K562 (cell line): Measurements from ENCODE around the gene CRYBG2. TPM values are rescaled to one million over a fixed set of nuclear protein-coding genes. Genes with fewer than 3 reads are reported as not detected.

ENCODE experiments used
- BHLHE40 ChIP-seq: IDR thresholded peaks from 2 replicates; pipeline ENCODE4 v1.6.1; 2011; ENCODE audit warnings: low read length, improper control_type of control experiment
- ELF4 ChIP-seq: fragments of 450-650 bp; formaldehyde crosslinking; IDR thresholded peaks from 2 replicates; pipeline ENCODE4 v1.4.0; 2022; ENCODE audit warnings: missing genetic modification characterization
- ESRRA ChIP-seq: fragments of 450-650 bp; IDR thresholded peaks from 2 replicates; pipeline ENCODE4 v1.6.1; 2014; ENCODE audit warnings: low read depth, mild to moderate bottlenecking, moderate library complexity, borderline replicate concordance
- HIVEP1 ChIP-seq: fragments of 250-450 bp; sonication (Bioruptor Pico); IDR thresholded peaks from 2 replicates; pipeline ENCODE4 v1.4.0; 2020; ENCODE audit warnings: mild to moderate bottlenecking
- JUND ChIP-seq, 2 experiments: IDR thresholded peaks; 2 replicates in 1 of 2; 3 replicates in 1 of 2; pipeline ENCODE4 v1.6.1; 2011; ENCODE audit warnings: borderline replicate concordance in 2 of 2, low read depth in 2 of 2, low read length in 2 of 2, improper control_type of control experiment in 1 of 2, missing biosample characterization in 1 of 2, missing genetic modification characterization in 1 of 2, missing genetic modification reagents in 1 of 2
- MYBL2 ChIP-seq, 2 experiments: fragments of 450-650 bp in 1 of 2; sonication (generic) in 1 of 2; formaldehyde crosslinking in 1 of 2; IDR thresholded peaks; 2 replicates each; pipeline versions ENCODE4 v1.6.1 to v1.8.1; 2017 to 2022; ENCODE audit warnings: borderline replicate concordance in 1 of 2, inconsistent platforms in 1 of 2, low read depth in 1 of 2, mild to moderate bottlenecking in 1 of 2, missing genetic modification reagents in 1 of 2, moderate library complexity in 1 of 2
- POLR2A ChIP-seq: fragments of 450-650 bp; conservative IDR thresholded peaks from 2 replicates; pipeline ENCODE4 v1.6.1; 2016
- RAD21 ChIP-seq, 2 experiments: fragments of 250-450 bp in 1 of 2; fragments of 450-650 bp in 1 of 2; sonication (Bioruptor Pico) in 1 of 2; formaldehyde crosslinking in 1 of 2; IDR thresholded peaks in 1 of 2; conservative IDR thresholded peaks in 1 of 2; 2 replicates each; pipeline versions ENCODE4 v1.4.0 to v1.8.0; 2020 to 2022; ENCODE audit warnings: mild to moderate bottlenecking in 2 of 2, moderate library complexity in 1 of 2
- RCOR1 ChIP-seq, 2 experiments: IDR thresholded peaks; 2 replicates each; pipeline ENCODE4 v1.6.1; 2012; ENCODE audit warnings: low read depth in 2 of 2, low read length in 2 of 2, borderline replicate concordance in 1 of 2, improper control_type of control experiment in 1 of 2
- ZC3H4 ChIP-seq: sonication (generic); formaldehyde crosslinking; IDR thresholded peaks from 2 replicates; pipeline ENCODE4 v1.9.0; 2021; ENCODE audit warnings: missing genetic modification reagents, borderline replicate concordance
- ZFX ChIP-seq: sonication (generic); formaldehyde crosslinking; IDR thresholded peaks from 2 replicates; pipeline ENCODE4 v1.8.0; 2022; ENCODE audit warnings: mild to moderate bottlenecking, missing genetic modification reagents, moderate library complexity
- ZNF263 ChIP-seq: sonication (generic); formaldehyde crosslinking; IDR thresholded peaks from 2 replicates; pipeline ENCODE4 v1.8.0; 2022; ENCODE audit warnings: mild to moderate bottlenecking, missing genetic modification reagents, borderline replicate concordance
- ZNF77 ChIP-seq: fragments of 250-450 bp; sonication (Bioruptor Pico); IDR thresholded peaks from 2 replicates; pipeline ENCODE4 v1.5.0; 2020
- ZNF780A ChIP-seq: fragments of 250-450 bp; sonication (Bioruptor Pico); IDR thresholded peaks from 2 replicates; pipeline ENCODE4 v1.5.0; 2021; ENCODE audit warnings: mild to moderate bottlenecking
- polyA plus RNA-seq, 8 experiments: library from polyadenylated mRNA; depleted of rRNA in 4 of 8; stranded (reverse) in 5 of 8; unstranded in 3 of 8; fragments of >200 nt; fragmentation: Nextera tagmentation in 2 of 8; fragmentation: Illumina TruSeq in 1 of 8; extraction: Ambion mirVana in 2 of 8; extraction: Trizol in 1 of 8; gene quantifications; 2 replicates each; pipeline versions ENCODE4 v1.2.1 to v1.2.3, GENCODE V29; 2011 to 2014; ENCODE audit warnings: inconsistent platforms in 1 of 8, missing spikeins in 1 of 8
- total RNA-seq, 7 experiments: library from RNA; depleted of rRNA in 6 of 7; stranded (reverse); fragments of >200 nt in 6 of 7; fragmentation: Illumina TruSeq in 2 of 7; extraction: Trizol in 2 of 7; gene quantifications; 2 replicates each; pipeline versions ENCODE4 v1.2.1 to v1.2.3, GENCODE V29; 2011 to 2021; ENCODE audit warnings: low replicate concordance in 1 of 7
- TF ChIP-seq, protein P1 (sequence below), 2 experiments: IDR thresholded peaks; 2 replicates each; pipeline ENCODE4 v1.6.1; 2012; ENCODE audit warnings: improper control_type of control experiment in 2 of 2, low read depth in 2 of 2, low read length in 2 of 2, borderline replicate concordance in 1 of 2
- TF ChIP-seq, protein P2 (sequence below): fragments of 250-450 bp; sonication (Bioruptor Pico); IDR thresholded peaks from 2 replicates; pipeline ENCODE4 v1.4.0; 2020
- TF ChIP-seq, protein P3 (sequence below), 2 experiments: fragments of 200-800 bp in 1 of 2; sonication (Bioruptor generic) in 1 of 2; sonication (generic) in 1 of 2; formaldehyde crosslinking in 1 of 2; IDR thresholded peaks in 1 of 2; conservative IDR thresholded peaks in 1 of 2; 2 replicates each; pipeline versions ENCODE4 v1.5.0 to v1.6.1; 2016 to 2020; ENCODE audit warnings: missing compliant biosample characterization in 1 of 2, missing genetic modification characterization in 1 of 2, missing genetic modification reagents in 1 of 2
- TF ChIP-seq, protein P4 (sequence below), 3 experiments: fragments of 200-800 bp in 1 of 3; sonication (Bioruptor generic) in 1 of 3; sonication (generic) in 1 of 3; formaldehyde crosslinking in 1 of 3; IDR thresholded peaks; 2 replicates each; pipeline versions ENCODE4 v1.6.1 to v1.8.0; 2016 to 2022; ENCODE audit warnings: mild to moderate bottlenecking in 2 of 3, missing compliant biosample characterization in 2 of 3, missing genetic modification characterization in 2 of 3, missing genetic modification reagents in 1 of 3

The CRYBG2 gene
- total and polyA plus RNA-seq, 9 of the 15 experiments (the other 6 are each of a cell fraction or from before 2014, with no cell fraction given), result 0.39 to 8.5 (median 3.7) TPM

DNA sequence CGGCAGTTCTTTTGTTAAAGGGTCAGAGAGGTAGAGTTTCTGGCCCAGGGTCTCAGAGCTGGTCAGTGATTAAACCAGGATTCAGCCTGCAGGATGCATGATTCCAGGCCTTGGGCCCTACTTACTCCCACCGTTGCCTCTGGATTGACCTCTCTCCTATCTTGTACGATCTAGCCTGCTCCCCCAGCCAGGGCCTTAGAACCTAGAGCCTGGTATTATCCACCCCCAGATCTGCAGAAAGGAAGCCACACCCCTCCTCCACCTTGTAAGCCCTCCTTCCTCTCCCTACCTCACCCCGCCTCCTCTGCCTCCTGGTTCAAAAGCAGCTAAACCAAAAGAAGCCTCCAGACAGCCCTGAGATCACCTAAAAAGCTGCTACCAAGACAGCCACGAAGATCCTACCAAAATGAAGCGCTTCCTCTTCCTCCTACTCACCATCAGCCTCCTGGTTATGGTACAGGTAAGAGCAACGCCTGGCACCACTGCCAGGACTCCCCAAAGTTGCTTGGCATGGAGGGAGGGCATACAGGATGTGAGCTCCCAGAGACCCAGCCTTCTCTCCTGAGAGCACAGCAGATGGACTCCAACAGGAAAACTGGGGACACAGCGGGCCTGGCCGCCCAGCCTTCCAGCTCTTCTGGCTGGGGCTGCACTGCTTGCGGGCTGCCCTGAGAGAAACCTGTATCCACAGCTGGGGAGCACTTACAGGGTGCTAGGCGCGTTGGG is 36.2 kb downstream of the CRYBG2 start, which contains the start of gene CD52 (continued):
- peak; percentile 84 for TF ChIP-seq ZFX
- TF ChIP-seq RAD21 (CRISPR knock-in tag; conservative IDR thresholded peaks at IDR 0.05 in 1 of 2, IDR thresholded peaks at IDR 0.05 in 1 of 2), result 0 out of 4 replicates have a peak, but pooled peaks of 1 of the 2 experiments have one; percentile 8
- no peak for TF ChIP-seq MYBL2 (IDR thresholded peaks at IDR 0.05; ENCODE audit: low read depth)
- no peak for TF ChIP-seq MYBL2 (CRISPR knock-in tag; IDR thresholded peaks at IDR 0.05; ENCODE audit: borderline replicate concordance)
- TF ChIP-seq, protein P1, sequence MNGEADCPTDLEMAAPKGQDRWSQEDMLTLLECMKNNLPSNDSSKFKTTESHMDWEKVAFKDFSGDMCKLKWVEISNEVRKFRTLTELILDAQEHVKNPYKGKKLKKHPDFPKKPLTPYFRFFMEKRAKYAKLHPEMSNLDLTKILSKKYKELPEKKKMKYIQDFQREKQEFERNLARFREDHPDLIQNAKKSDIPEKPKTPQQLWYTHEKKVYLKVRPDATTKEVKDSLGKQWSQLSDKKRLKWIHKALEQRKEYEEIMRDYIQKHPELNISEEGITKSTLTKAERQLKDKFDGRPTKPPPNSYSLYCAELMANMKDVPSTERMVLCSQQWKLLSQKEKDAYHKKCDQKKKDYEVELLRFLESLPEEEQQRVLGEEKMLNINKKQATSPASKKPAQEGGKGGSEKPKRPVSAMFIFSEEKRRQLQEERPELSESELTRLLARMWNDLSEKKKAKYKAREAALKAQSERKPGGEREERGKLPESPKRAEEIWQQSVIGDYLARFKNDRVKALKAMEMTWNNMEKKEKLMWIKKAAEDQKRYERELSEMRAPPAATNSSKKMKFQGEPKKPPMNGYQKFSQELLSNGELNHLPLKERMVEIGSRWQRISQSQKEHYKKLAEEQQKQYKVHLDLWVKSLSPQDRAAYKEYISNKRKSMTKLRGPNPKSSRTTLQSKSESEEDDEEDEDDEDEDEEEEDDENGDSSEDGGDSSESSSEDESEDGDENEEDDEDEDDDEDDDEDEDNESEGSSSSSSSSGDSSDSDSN (IDR thresholded peaks at IDR 0.05; ENCODE audit: borderline replicate concordance in 1 of 2, low read depth in 2 of 2, low read length in 2 of 2), result 0 out of 4 replicates have a peak, but pooled peaks of 1 of the 2 experiments have one; percentile 50
- peak in 1 of 2 experiments; percentile 48; a peak in 1 of 4 replicates for TF ChIP-seq RCOR1 (IDR thresholded peaks at IDR 0.05; ENCODE audit: borderline replicate concordance in 1 of 2, low read depth in 2 of 2, low read length in 2 of 2)
- no peak for TF ChIP-seq ZC3H4 (CRISPR knock-in tag)
- peak; percentile 40; the same call in 1 of the 2 replicates for TF ChIP-seq ESRRA
- peak; percentile 46; the same call in 1 of the 2 replicates for TF ChIP-seq JUND (IDR thresholded peaks at IDR 0.05; ENCODE audit: borderline replicate concordance, low read depth, low read length)
- TF ChIP-seq JUND (tag; IDR thresholded peaks at IDR 0.05; ENCODE audit: borderline replicate concordance, low read depth, low read length), result no peak; the same call in 2 of the 3 replicates
- TF ChIP-seq BHLHE40, result no peak
- TF ChIP-seq, protein P2, sequence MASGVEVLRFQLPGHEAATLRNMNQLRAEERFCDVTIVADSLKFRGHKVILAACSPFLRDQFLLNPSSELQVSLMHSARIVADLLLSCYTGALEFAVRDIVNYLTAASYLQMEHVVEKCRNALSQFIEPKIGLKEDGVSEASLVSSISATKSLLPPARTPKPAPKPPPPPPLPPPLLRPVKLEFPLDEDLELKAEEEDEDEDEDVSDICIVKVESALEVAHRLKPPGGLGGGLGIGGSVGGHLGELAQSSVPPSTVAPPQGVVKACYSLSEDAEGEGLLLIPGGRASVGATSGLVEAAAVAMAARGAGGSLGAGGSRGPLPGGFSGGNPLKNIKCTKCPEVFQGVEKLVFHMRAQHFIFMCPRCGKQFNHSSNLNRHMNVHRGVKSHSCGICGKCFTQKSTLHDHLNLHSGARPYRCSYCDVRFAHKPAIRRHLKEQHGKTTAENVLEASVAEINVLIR (CRISPR knock-in tag), result 0 out of 2 replicates have a peak, but pooled peaks have one; percentile 7
- TF ChIP-seq, protein P3, sequence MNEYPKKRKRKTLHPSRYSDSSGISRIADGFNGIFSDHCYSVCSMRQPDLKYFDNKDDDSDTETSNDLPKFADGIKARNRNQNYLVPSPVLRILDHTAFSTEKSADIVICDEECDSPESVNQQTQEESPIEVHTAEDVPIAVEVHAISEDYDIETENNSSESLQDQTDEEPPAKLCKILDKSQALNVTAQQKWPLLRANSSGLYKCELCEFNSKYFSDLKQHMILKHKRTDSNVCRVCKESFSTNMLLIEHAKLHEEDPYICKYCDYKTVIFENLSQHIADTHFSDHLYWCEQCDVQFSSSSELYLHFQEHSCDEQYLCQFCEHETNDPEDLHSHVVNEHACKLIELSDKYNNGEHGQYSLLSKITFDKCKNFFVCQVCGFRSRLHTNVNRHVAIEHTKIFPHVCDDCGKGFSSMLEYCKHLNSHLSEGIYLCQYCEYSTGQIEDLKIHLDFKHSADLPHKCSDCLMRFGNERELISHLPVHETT (CRISPR knock-in tag; conservative IDR thresholded peaks at IDR 0.05 in 1 of 2, IDR thresholded peaks at IDR 0.05 in 1 of 2), result 0 out of 4 replicates have a peak, but pooled peaks of 1 of the 2 experiments have one; percentile 30
- no peak for TF ChIP-seq HIVEP1 (CRISPR knock-in tag)
- 0 out of 2 replicates have a peak, but pooled peaks have one; percentile 36 for TF ChIP-seq ZNF263 (CRISPR knock-in tag)
- TF ChIP-seq, protein P4, sequence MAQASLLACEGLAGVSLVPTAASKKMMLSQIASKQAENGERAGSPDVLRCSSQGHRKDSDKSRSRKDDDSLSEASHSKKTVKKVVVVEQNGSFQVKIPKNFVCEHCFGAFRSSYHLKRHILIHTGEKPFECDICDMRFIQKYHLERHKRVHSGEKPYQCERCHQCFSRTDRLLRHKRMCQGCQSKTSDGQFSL (CRISPR knock-in tag; IDR thresholded peaks at IDR 0.05), result no peak
- TF ChIP-seq, protein P4 (tag; IDR thresholded peaks at IDR 0.05), result peak in 1 of 2 experiments; percentile 70; a peak in 1 of 4 replicates
- no peak for TF ChIP-seq ZNF77
- TF ChIP-seq POLR2A, result peak; percentile 52
- no peak for TF ChIP-seq ZNF780A (CRISPR knock-in tag)
- 0 out of 2 replicates have a peak, but pooled peaks have one; percentile 71 for TF ChIP-seq ELF4 (CRISPR knock-in tag)
